Iris pigment epithelial cell (primary cell): Measurements from ENCODE around the gene ST8SIA3.

Experiments
- DNase-seq: peaks from one replicate; pipeline ENCODE4 v3.0.0-alpha.2; 2011; ENCODE audit warnings: low read depth

ST8SIA3 gene

GRCh38 chr18:57352271-57352701 is at the start of gene ST8SIA3:
Gene ST8SIA3, plus strand, starts transcription at chr18:57352557. Its CDS starts 290 bp downstream, at chr18:57352847.
- no peak for DNase-seq

- DNase-seq = no peak
Measured at GRCh38 chr18:57311472-57311871, 40.9 kb upstream of the ST8SIA3 start.

GRCh38 chr18:57312346-57313144 is 39.8 kb upstream of the ST8SIA3 start:
- no peak for DNase-seq

- DNase-seq = no peak
Measured at GRCh38 chr18:57320603-57321002, 31.8 kb upstream of the ST8SIA3 start.

GRCh38 chr18:57325491-57326166 is 26.7 kb upstream of the ST8SIA3 start:
- no peak for DNase-seq

GRCh38 chr18:57326718-57327323 is 25.5 kb upstream of the ST8SIA3 start:
- no peak for DNase-seq

- no peak for DNase-seq
Measured at GRCh38 chr18:57328665-57329064, 23.7 kb upstream of the ST8SIA3 start.

GRCh38 chr18:57329856-57330255 is 22.5 kb upstream of the ST8SIA3 start:
- DNase-seq = no peak

- no peak for DNase-seq
Measured at GRCh38 chr18:57331718-57332117, 20.6 kb upstream of the ST8SIA3 start.

GRCh38 chr18:57333940-57334339 is 18.4 kb upstream of the ST8SIA3 start:
- no peak for DNase-seq

- DNase-seq = no peak
Measured at GRCh38 chr18:57334383-57334782, 18.0 kb upstream of the ST8SIA3 start.

GRCh38 chr18:57336343-57336742 is 16.0 kb upstream of the ST8SIA3 start:
- no peak for DNase-seq

GRCh38 chr18:57337890-57338289 is 14.5 kb upstream of the ST8SIA3 start:
- DNase-seq = no peak

- DNase-seq = no peak
Measured at GRCh38 chr18:57343833-57344232, 8.5 kb upstream of the ST8SIA3 start.

- no peak for DNase-seq
Measured at GRCh38 chr18:57346876-57347275, 5.5 kb upstream of the ST8SIA3 start.

GRCh38 chr18:57347784-57348183 is 4.6 kb upstream of the ST8SIA3 start:
- DNase-seq = no peak

- no peak for DNase-seq
Measured at GRCh38 chr18:57352761-57353136, 392 bp downstream of the ST8SIA3 start.

- no peak for DNase-seq
Measured at GRCh38 chr18:57353137-57353939, 981 bp downstream of the ST8SIA3 start.

GRCh38 chr18:57353940-57354461 is 1.6 kb downstream of the ST8SIA3 start:
- peak; percentile 49 for DNase-seq

GRCh38 chr18:57359433-57359832 is 7.1 kb downstream of the ST8SIA3 start:
- no peak for DNase-seq

- no peak for DNase-seq
Measured at GRCh38 chr18:57362714-57363113, 10.4 kb downstream of the ST8SIA3 start.

- no peak for DNase-seq
Measured at GRCh38 chr18:57364460-57364859, 12.1 kb downstream of the ST8SIA3 start.
